Activated T-helper 2 cell treated with anti-CD3 and anti-CD28 coated beads, Interferon-gamma antibody, Interleukin-2, Interleukin-4, amounts not matched to agents 10 μg/mL and 5 μg/mL and 100 μg/mL, durations not matched to agents 14 hours and 24 hours and 36 hours (primary cell): ENCODE data around the gene C7orf25. TPM values are rescaled to one million over a fixed set of nuclear protein-coding genes. Genes with fewer than 3 reads are reported as not detected.

ENCODE experiments used
- DNase-seq: peaks from one replicate; pipeline ENCODE4 v3.0.0; 2021; ENCODE audit warnings: low spot score
- H3K27ac Mint-ChIP-seq: one replicate; pipeline ENCODE4 v1.8.0; 2021; ENCODE audit warnings: mixed read lengths
- H3K27me3 Mint-ChIP-seq: one replicate; pipeline ENCODE4 v1.8.0; 2021; ENCODE audit warnings: low read depth, mixed read lengths
- H3K36me3 Mint-ChIP-seq: one replicate; pipeline ENCODE4 v1.8.0; 2021; ENCODE audit warnings: low read depth, mixed read lengths
- H3K4me1 Mint-ChIP-seq: one replicate; pipeline ENCODE4 v1.8.0; 2021; ENCODE audit warnings: low read depth, mixed read lengths
- H3K4me3 Mint-ChIP-seq: one replicate; pipeline ENCODE4 v1.8.0; 2021; ENCODE audit warnings: low read depth, mild to moderate bottlenecking, moderate library complexity, mixed read lengths
- H3K9me3 Mint-ChIP-seq: one replicate; pipeline ENCODE4 v1.8.0; 2021; ENCODE audit warnings: mixed read lengths
- intact Hi-C: fragments of 100-400 bp; cut with micrococcal nuclease; formaldehyde crosslinking; loops from one replicate; pipeline ENCODE4 v1.15.1; 2023
- total RNA-seq: library from RNA; stranded (reverse); gene quantifications from 2 replicates; pipeline ENCODE4 v1.2.3, GENCODE V29; 2022

C7orf25 gene
- total RNA-seq, 1 donor from 2014 or later, result 4.4 TPM

DNA sequence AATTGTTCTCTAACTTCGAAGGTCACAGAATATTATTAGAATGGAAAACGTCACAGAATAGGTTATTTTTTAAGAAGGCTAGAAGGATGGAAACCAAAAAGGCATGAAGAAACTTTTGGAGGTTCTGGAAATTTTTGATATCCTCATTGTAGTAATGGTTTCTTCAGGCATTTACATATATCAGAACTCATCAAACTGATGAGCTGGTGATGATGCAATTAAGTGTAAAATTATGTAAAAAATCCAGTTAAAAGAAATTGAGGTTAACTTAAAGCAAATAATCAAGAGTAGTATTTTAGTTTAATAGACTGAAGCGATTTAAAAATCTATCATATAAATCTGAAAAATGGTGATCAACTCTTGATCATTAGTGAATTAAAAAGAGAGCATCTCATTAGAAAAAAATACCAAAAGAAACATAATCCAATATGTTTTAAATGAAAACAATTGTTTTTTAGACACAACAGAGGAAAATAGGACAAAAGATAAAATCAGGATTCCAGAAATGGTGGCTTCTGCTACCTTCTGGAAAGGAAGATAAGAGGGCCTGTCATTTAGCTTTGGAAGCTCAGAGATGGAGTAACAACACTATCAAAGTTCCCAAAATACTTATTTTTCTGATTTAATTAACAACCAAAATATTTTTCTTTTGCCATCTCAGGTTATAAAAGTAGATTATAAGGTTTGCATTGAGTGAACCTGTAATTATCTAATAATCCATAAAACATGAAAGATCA is 10.3 kb upstream of the C7orf25 start:
- Mint-ChIP-seq H3K36me3 (peaks cover 92% of the 10 kb centered on the region), H3K4me1 (peaks cover 25% of the 10 kb centered on the region), H3K27me3 (no peaks in the 10 kb centered on the region), H3K9me3 (no peaks in the 10 kb centered on the region), H3K27ac (no peak overlapping the region), H3K4me3 (no peak overlapping the region)
- intact Hi-C loops, result no loop called here
- no peak for DNase-seq

DNA sequence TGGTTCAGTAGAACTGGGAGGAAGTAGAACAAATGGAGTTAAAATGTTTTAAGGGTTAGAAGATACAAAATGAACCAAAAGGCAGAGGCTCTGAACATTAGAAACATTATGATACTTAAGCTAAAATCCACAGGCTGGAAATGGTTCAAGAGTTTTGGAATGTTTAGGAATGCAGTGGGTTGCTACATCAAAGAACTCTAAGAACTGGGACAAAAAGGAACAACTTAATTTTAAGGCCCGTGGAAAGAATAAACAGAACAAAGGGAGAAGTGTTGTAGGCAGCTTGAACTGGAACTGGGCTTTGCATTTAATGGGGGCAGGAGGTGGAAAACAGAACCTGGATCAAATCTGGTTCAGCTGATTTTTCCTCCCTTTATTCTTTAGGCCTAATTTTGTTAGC is 3.5 kb upstream of the C7orf25 start:
- Mint-ChIP-seq H3K4me3 (no peak overlapping the region), H3K36me3 (peaks cover 68% of the 10 kb centered on the region)

DNA sequence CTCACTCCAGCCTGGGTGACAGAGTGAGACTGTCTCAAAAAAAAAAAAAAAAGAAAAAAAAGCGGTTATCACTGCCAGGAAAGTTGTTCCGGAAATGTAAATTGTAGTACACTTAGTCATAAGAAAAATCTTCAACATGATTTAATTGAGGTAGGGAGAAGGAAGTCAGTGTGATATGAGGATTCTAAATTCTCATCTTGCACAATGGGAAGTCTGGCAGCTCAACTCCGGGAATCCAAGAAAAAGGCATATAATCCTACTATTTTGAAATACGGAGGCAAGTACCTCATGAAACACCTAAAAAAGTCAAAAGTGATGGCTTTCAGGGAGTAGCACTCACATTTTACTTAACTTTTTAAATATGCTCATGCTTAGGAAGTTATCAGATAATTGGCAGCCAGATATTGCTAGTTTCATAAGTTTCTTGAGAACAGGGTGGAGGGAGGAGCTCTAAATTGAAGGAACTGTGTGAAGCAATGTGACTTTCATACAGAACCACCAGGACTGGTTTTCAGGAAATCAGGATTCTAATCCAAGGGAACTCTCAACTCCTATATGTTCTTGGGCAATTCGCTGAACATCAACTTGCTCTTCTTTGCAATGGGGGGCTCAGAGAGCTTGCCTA is 2.7 kb upstream of the C7orf25 start:
- DNase-seq, result no peak
- Mint-ChIP-seq H3K4me1 (peaks cover 56% of the 10 kb centered on the region), H3K27ac (peak overlapping the region; percentile 83), H3K36me3 (peaks cover 69% of the 10 kb centered on the region), H3K27me3 (no peaks in the 10 kb centered on the region), H3K9me3 (no peaks in the 10 kb centered on the region), H3K4me3 (peak overlapping the region; percentile 46)
- intact Hi-C loops, result no loop called here

More for the DNA sequence above, 3.5 kb upstream of the C7orf25 start:
- DNase-seq, result no peak
- H3K27ac Mint-ChIP-seq, result peak overlapping the region; percentile 30
- no peaks in the 10 kb centered on the region for H3K9me3 Mint-ChIP-seq
- no peaks in the 10 kb centered on the region for H3K27me3 Mint-ChIP-seq
- peaks cover 48% of the 10 kb centered on the region for H3K4me1 Mint-ChIP-seq
- intact Hi-C loops, result no loop called here

DNA sequence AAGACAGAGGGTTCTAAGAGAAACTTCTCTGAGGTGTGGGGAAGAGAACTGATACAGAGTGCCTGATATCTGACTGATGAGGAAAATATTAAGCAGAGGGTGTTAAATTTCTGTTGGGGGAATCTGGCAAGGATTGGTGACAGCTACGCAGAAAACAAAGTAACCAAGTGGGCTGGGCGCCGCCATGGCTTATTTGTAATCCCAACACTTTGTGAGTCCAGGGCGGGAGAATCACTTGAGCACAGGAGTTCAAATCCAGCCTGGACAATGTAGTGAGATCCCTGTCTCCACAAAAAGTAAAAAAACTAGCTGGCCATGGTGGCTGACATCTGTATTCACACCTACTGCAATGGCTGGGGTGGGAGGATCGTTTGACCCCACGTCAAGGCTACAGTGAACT is 2.1 kb upstream of the C7orf25 start:
- H3K9me3 Mint-ChIP-seq, result no peaks in the 10 kb centered on the region
- peak overlapping the region; percentile 46 for H3K4me3 Mint-ChIP-seq
- H3K27ac Mint-ChIP-seq, result peak overlapping the region; percentile 83
- no peaks in the 10 kb centered on the region for H3K27me3 Mint-ChIP-seq
- no peak for DNase-seq
- H3K4me1 Mint-ChIP-seq, result peaks cover 61% of the 10 kb centered on the region
- peaks cover 68% of the 10 kb centered on the region for H3K36me3 Mint-ChIP-seq
- intact Hi-C loops, result no loop called here

DNA sequence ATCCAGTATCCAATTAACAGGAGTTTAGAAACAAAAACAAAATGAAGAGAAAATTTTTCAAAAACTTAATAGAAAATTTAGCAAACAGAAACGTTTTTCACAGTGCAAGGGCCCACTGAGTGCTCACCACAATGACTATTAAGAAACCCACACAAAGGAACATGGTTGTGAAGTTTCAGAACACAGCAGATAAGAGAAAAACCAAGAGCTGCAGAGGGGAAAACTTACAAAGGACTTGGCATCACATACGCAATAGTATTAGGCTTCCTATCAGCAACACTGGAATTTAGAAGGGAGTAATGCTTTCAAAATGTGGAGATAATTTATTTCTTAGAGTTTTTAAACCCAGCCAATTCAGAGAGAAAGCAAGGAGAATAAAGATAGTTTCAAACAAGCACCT is 1.7 kb upstream of the C7orf25 start:
- H3K4me1 Mint-ChIP-seq, result peaks cover 62% of the 10 kb centered on the region
- peaks cover 65% of the 10 kb centered on the region for H3K36me3 Mint-ChIP-seq
- H3K4me3 Mint-ChIP-seq, result peak overlapping the region; percentile 46
- no peaks in the 10 kb centered on the region for H3K27me3 Mint-ChIP-seq
- intact Hi-C loops, result loop anchor here (1.0 to 2.0 kb wide), 2 partner anchors 25 to 44 kb away; no protein-coding TSS in a partner anchor
- DNase-seq, result no peak
- no peaks in the 10 kb centered on the region for H3K9me3 Mint-ChIP-seq
- peak overlapping the region; percentile 83 for H3K27ac Mint-ChIP-seq

DNA sequence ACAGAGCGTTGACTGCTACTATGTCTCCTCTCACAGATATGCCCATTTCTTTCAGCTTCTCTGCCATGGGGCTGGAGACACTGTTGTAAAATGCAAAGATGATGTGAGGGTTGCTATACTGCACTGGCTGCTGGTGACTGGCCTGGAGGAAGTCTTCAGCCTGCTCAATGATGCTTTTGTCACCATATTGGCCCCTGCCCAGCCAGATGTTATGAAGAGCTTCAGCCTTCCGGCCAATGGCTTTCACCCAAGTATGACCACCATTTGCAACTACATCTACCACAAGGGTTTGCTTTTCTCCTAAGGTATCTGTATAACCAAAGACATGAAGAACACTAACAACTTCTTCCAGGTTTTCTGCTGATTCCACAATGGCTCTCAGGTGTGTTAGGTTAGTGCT is 1.6 kb downstream of the C7orf25 start:
- DNase-seq, result no peak
- Mint-ChIP-seq H3K36me3 (peaks cover 40% of the 10 kb centered on the region), H3K4me3 (peak overlapping the region; percentile 93), H3K9me3 (no peaks in the 10 kb centered on the region), H3K4me1 (peaks cover 67% of the 10 kb centered on the region), H3K27ac (no peak overlapping the region), H3K27me3 (no peaks in the 10 kb centered on the region)
- intact Hi-C loops, result no loop called here

DNA sequence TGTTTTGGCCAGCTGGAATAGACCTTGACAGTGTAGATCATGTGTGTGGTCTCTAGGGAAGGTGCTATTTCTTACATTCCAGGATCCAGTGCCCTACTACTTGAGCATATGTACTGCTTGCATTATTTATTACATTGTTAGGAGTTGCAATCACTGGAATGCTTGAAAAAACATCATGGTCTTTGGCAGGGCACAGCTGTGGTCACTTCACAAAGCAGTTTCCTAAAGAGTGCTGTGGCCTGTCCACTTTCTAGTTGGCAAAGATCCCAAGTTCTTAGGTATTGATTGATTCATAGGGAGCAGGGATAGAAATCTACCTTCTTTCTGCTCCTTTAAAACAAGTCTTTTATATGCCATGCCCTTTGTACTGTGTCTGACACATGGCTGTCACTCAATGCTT is 4.6 kb downstream of the C7orf25 start:
- H3K9me3 Mint-ChIP-seq, result no peaks in the 10 kb centered on the region

DNA sequence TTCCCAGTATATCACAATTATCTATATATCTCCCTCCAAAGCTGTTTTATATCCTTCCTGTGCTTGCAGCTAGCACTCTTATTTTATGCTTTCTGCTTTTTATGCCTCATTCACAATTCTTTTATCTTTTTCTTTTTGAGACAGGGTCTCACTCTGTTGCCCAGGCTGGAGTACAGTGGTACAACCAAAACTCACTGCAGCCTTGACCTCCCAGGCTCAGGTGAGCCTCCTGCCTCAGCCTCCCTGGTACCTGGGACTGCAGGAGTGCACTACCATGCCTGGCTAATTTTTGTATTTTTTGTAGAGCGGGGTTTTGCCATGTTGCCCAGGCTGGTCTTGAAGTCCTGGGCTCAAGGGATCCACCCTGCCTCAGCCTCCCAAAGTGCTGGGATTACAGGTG is 5.7 kb downstream of the C7orf25 start:
- Mint-ChIP-seq H3K27ac (no peak overlapping the region), H3K9me3 (no peaks in the 10 kb centered on the region), H3K27me3 (no peaks in the 10 kb centered on the region), H3K4me3 (no peak overlapping the region), H3K36me3 (peaks cover 22% of the 10 kb centered on the region), H3K4me1 (peaks cover 34% of the 10 kb centered on the region)
- intact Hi-C loops, result no loop called here
- DNase-seq, result no peak

More for the DNA sequence above, 4.6 kb downstream of the C7orf25 start:
- H3K4me3 Mint-ChIP-seq, result no peak overlapping the region
- no peak for DNase-seq
- peaks cover 38% of the 10 kb centered on the region for H3K4me1 Mint-ChIP-seq
- H3K27me3 Mint-ChIP-seq, result no peaks in the 10 kb centered on the region
- intact Hi-C loops, result no loop called here
- H3K27ac Mint-ChIP-seq, result no peak overlapping the region
- peaks cover 22% of the 10 kb centered on the region for H3K36me3 Mint-ChIP-seq

DNA sequence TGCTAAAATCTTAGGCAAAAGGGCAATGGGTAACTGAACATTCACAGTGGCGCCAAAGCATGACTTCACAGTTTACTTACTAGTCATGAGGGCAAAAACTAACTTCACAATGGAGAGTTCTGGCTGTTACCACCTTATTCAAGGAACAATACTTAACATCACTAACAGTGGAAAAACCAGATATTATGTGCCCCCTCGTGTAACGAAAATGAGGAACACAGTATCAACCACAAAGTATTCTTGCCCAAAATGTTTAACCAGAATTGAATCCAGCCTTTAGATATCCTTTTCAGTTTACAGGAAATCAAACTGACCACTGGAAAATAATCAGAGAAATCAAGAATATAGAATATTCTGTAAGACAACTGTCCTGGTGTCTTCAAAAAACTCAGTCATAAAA is 9.5 kb downstream of the C7orf25 start:
- no peaks in the 10 kb centered on the region for H3K36me3 Mint-ChIP-seq
- peaks cover 12% of the 10 kb centered on the region for H3K27me3 Mint-ChIP-seq
- H3K27ac Mint-ChIP-seq, result no peak overlapping the region
- H3K4me3 Mint-ChIP-seq, result no peak overlapping the region
- no peaks in the 10 kb centered on the region for H3K9me3 Mint-ChIP-seq
- H3K4me1 Mint-ChIP-seq, result peaks cover 4% of the 10 kb centered on the region
- intact Hi-C loops, result no loop called here
- no peak for DNase-seq

DNA sequence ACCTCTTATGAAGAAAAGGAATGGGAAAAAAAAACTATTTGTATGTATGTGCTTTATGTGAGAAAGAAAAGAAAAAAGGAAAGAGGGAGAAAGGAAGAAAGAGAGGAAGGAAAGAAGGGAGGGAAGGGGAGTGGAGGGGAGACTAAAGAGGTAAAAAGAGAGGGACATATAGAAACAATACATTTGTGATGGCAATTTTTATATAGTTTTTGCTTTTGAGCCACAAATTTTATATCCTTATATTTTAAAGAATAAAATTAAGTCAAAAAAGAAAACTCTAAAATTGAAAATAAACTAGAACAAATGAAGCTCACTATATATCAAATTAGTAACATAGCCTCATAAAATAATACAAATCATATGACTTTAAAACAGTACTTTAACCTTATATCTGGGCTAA is 11.0 kb downstream of the C7orf25 start:
- Mint-ChIP-seq H3K36me3 (no peaks in the 10 kb centered on the region), H3K4me1 (peaks cover 2% of the 10 kb centered on the region), H3K27me3 (peaks cover 20% of the 10 kb centered on the region), H3K9me3 (peaks cover 6% of the 10 kb centered on the region), H3K4me3 (no peak overlapping the region), H3K27ac (no peak overlapping the region)
- intact Hi-C loops, result no loop called here
- no peak for DNase-seq

DNA sequence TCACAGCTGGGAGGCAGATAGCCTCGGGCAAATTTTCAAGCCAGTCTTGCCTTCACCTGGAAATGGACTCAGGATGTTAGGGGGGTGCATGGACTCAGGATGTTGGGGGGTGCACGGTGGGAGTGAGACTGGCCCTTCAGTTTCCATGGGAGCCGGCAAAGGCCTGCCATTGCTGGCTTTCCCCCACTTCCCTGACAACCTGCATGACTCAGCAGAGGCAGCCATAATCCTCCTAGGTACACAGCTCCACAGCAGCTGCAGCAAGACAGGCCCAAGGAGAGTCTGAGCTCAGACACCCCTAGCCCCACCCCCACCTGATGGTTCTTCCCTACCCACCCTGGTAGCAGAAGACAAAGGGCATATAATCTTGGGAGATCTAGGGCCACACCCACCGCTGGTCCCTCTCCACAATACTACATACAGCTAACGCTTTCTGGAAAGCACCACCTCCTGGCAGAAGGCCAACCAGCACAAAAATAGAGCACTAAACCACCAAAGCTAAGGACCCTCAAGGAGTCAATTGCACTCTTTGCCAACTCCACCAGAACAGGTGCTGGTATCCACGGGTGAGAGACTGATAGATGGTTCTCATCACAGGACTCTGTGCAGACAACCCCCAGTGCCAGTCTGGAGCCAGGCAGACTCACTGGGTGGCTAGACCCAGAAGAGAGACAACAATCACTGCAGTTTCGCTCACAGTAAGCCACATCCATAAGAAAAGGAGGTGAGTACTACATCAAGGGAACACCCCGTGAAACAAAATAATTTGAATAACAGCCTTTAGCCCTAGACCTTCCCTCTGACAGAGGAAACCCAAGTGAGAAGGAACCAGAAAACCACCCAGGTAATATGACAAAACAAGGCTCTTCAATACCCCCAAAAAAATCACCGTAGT is 18.3 kb downstream of the C7orf25 start:
- Mint-ChIP-seq H3K27ac (no peak overlapping the region), H3K4me1 (peaks cover 6% of the 10 kb centered on the region), H3K36me3 (no peaks in the 10 kb centered on the region), H3K4me3 (no peak overlapping the region), H3K9me3 (peaks cover 22% of the 10 kb centered on the region), H3K27me3 (peaks cover 27% of the 10 kb centered on the region)
- intact Hi-C loops, result no loop called here
- DNase-seq, result no peak

DNA sequence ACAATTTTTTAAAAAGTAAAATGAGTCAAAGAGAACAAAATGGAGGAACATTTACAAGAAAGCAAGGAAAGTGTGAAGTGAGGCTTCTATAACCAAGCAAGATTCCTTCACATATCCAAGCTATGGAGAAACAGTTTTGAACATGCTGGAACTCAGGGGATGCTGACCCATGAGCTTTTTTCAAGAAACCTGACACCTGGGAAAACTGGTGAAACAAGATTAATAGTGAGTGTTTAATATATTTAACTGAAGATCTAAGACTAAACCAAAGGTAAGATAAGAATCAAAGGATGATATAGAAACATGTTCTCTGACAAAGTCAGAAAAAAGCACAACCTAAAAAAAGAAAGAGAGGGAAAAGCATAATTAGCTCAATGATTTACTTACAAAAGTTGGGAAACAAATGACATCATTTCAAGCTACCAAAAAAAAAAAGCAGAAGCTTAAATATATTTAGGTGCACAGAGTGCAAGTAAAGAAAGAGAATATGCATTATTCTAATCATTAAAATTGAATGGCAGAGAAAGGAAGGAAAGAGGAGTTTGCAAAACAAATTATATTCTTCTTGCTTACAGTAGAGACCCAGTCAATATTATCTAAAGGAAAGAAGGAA is 24.9 kb downstream of the C7orf25 start:
- no peaks in the 10 kb centered on the region for H3K9me3 Mint-ChIP-seq

More for the DNA sequence above, 24.9 kb downstream of the C7orf25 start:
- Mint-ChIP-seq H3K27ac (peak overlapping the region; percentile 51), H3K4me3 (peak overlapping the region; percentile 80), H3K27me3 (peaks cover 4% of the 10 kb centered on the region), H3K4me1 (peaks cover 21% of the 10 kb centered on the region), H3K36me3 (no peaks in the 10 kb centered on the region)
- intact Hi-C loops, result no loop called here
- DNase-seq, result no peak
